SIG-M5 treated with dmso at 0.1 percent for 504 hours (cell line): ENCODE results near the gene TMEM245.
A peak's percentile ranks its signal among the peaks of the same experiment; 100 is the strongest.

Source experiments
- DNase-seq: peaks from one replicate; lab custom pipeline; 2025; ENCODE audit not compliant: unreplicated experiment; lab: John Stamatoyannopoulos, UW

The TMEM245 gene

DNA sequence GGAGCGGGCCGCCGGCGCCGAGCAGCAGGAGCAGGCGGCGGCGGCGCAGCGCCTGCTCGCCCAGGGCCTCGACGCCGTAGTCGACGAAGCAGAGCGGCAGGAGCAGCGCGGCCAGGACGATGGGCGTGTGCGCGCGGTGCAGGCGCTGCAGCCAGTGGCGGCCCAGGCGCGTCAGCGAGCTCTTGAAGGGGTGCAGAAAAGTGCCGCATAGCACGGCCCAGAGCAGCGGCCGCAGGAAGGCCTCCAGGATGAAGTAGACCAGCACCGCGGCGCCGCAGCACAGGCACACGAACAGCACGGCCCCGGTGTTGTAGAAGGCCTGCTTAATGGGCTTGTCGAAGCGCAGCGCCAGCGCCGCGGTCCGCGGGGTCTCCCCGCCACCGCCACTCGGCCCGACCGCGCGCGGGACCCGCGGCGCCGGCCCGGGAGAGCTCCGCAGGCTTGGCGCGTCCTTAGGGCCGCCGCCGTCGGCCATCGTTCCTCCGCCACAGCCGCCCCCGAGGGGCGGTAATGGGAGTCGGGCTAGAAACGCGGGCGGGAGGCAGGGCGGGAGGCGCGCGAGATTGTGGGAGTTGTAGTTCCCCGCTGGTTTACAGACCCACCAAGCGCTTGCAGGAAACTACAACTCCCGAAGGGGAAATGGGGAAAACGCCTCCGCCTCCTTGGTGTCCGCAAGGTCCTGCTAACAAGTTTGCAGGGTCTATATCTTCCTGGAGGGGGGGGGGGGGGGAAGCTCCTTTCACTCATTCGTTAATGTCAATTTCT is at the start of gene TMEM245:
TMEM245 (minus strand) TSS at position 509 of the 765 bp plus-strand sequence; CDS start at position 475, 34 bp downstream.
- DNase-seq = peak; percentile 98

DNA sequence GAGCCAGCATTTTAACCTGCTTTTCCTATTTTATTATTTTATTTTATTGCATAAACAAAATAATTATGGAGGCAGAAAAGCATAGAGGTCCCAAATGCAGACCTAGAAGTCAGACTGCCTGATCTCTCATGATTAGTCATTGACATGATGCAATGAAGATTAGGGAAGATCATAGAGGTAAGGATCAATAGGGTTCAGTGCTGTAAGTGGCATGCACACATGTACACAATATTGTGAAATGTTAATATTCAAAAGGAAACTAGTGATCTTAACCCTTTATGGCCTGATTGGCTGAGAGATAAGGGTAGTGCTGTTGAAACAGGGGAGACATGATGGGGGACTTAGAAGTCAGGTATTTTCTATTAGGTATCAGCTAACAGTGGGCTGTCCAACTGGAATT is 48.4 kb upstream of the TMEM245 start:
- DNase-seq = peak; percentile 18

DNA sequence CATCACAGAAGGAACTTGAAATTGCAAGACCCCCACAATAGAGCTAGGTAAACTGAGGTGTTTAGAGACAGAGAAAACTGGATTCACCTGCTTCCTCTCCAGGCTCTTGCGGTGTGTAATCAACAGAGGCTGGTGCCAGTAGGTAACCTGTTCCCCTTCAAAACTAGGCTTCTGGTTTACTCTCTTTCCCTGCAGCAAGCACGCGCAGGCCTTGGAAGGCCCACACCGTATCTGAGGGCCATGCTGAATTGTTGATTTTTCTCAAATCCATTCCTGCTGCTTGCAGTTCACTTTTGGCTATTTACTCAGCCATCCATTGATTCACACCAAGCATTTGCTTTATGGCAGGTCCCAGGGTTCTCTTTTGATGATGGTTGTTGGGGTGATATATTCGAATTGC is 48.0 kb upstream of the TMEM245 start:
- no peak for DNase-seq

DNA sequence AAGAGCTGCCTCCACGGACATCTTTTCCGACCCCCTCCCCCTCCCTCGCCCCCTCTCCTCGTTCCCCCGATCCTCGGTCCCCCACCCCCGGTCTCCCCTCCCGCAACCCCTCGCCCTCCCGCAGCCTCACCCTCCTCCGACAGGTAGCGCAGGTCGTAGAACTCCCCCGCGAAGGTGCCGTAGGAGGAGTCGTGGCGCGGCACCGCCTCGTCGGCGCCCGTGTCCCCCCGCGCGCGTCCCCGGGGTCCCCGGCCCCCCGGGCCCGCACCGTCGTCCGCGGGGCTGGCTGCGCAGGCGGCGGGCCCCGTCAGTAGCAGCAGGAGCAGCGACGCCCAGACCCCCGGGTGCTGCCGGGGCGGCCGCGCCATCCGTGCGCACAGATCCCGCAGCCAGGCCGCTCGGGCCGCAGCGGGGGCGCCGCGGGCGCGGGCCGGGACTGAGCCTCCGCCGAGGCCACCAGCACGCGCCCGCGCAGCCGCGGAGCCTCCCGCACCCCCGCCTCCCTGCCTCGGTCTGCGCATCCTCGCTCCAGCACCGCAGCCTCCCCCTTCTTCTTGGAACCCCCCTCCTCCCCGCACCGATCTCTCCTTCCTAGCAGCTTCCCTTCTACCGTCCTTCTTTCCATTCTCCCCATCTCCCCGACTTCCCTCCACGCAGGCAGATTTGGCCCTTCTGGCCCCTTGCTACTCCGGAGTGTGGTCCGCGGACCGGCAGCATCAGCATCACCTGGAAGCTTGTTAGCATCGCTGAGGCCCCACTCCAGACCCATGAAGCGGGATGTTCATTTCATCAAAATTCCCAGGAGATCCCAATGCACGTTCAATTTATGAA is 47.2 kb upstream of the TMEM245 start, which contains the start of gene FRRS1L:
FRRS1L (minus strand) TSS at position 479 of the 831 bp plus-strand sequence; CDS start at position 368, 111 bp downstream.
- DNase-seq = no peak

DNA sequence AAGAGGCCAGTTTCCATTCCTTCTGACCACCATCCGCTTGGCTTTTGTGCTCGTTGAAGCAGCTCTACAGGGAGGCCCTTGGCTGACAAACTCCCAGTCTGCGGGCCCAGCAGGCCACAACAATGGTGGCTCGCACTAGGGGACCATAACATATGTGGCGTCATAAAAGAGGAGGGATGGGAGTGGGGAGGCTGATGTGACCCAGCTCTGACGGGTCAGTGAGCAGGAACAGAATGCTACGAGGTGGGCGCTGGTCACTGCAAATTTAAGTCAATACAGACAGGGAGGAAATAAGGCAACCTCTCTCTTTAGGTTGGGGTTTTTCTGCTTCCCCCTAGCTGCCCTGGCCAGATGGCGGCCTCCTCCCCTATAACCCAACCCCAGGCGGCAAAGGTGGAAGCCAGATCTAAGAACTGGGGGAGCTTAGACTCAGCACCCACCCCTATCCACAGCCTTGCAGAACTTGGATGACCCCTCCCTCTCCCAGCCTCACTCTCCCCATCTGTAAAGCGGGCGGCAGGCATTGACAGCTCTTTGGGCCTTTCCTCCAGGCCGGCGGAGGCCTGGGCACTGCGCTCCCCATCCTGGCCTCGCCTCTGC is 46.5 kb upstream of the TMEM245 start:
- DNase-seq = no peak

DNA sequence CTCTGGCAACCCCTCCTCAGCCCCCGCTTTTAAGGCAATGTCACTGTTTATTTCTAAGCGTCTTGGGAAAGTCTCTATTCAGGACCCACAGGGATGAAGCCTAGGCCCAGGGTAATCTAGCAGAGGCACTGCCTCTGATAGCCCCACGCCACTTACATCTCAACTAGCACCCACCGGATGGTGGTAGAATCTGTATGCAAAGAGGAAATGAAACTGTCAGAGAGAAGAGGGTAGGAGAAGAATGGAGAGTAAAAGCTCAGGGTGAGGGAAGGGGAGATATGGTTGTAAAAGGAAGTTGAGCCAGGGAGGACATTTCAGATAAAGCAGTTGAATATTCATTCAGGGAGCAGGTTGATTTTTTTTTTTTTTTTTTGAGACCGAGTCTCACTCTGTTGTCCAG is 44.3 kb upstream of the TMEM245 start:
- DNase-seq = peak; percentile 82

DNA sequence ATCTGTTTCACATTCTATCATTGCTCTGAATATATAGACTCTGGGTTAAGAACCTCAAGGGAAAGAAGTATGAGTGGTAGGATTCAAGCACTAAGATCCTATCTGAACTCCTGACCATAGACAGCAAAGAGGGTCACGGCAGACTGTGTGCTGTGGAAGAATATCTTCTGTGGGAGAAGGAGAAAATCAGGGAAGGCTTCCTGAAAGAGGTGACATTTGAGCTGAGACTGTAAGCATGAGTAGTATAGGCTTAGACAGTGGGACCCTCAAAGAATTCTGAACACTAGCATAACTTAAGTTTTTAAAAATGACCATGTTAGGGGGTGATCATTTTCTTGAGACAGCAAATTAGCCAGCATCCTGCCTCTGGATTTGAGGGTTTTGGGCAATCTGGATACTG is 43.4 kb upstream of the TMEM245 start:
- DNase-seq = no peak

DNA sequence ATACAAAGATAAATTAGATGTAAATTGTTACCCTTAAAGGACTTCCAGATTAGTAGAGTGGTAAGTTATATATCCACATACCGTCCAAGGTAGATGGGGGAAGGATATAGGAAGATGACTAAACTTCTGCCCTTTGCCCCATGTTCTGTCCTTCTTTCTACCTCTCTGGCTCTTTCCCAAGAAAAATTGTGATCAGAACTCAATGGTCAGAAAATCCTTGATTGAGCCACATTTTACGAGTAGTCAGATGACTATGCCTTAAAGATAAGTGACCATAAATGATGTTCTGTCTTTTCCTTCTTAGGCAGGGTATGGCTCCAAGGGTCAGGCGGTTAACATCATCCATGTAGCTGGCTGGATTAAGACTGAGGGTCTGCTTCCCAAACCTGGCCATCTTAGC is 42.9 kb upstream of the TMEM245 start:
- no peak for DNase-seq

DNA sequence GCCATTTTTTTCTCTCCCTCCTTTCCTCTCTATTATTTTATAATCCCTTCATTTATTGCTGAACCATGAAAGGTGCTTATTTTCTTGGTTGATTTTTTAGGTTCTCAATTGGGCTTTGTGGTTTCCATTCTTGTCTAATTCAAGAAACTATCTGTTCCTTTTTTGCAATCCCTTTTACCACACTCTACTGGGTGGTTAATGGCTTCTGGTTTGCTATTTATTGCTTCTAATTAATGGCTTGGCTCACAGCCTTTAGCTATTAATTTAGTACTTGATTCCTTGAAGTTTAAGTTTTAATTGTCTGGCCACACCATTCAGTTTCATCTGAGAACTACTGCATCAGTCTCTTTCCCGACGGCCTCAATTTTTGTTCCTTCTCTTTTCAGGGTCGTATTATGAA is 41.7 kb upstream of the TMEM245 start:
- DNase-seq = no peak

DNA sequence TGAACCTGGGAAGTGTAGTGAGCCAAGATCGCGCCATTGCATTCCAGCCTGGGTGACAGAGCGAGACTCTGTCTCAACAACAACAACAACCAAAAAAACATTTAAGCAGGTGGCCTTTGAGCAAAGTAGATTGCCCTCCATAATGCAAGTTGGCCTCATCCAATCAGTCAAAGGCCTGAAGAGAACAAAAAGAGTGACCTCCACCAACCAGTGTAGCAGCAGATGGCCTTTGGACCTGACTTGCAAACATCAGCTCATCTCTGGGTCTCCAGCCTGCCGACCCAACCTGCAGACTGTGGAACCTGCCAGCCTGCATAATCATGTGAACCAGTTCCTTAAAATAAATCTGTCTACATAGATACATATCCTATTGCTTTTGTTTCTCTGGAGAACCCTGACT is 39.8 kb upstream of the TMEM245 start:
- DNase-seq = no peak

DNA sequence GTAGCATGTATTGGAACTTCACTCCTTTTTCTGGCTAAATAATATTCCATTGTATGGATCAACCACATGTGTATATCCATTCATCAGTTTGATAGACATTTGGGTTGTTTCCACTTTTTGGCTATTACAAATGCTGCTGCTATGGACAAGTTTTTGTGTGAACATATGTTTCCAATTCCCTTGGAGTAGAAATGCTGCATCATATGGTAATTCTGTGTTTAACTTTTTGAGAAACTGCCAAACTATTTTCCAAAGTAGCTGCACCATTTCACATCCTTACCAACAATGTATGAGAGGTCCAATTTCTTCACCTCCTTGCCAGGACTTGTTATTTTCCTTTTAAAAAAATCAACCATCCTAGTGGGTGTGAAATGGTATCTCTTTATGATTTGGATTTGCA is 38.9 kb upstream of the TMEM245 start:
- no peak for DNase-seq

DNA sequence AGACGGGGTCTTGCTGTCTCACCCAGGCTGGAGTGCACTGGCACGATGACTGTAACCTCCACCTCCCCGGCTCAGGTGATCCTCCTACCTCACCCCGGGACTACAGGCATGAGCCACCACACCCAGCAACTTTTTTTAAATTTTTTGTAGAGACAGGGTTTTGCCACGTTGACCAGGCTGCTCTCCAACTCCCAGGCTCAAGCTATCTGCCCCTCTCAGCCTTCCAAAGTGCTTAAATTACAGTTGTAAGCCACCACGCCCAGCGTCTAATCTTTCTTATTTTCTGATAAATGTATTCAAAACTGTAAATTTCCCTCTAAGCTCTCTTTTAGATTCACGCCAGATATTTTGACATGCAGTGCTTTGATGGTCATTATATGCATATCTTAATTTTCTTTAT is 37.0 kb upstream of the TMEM245 start:
- no peak for DNase-seq

DNA sequence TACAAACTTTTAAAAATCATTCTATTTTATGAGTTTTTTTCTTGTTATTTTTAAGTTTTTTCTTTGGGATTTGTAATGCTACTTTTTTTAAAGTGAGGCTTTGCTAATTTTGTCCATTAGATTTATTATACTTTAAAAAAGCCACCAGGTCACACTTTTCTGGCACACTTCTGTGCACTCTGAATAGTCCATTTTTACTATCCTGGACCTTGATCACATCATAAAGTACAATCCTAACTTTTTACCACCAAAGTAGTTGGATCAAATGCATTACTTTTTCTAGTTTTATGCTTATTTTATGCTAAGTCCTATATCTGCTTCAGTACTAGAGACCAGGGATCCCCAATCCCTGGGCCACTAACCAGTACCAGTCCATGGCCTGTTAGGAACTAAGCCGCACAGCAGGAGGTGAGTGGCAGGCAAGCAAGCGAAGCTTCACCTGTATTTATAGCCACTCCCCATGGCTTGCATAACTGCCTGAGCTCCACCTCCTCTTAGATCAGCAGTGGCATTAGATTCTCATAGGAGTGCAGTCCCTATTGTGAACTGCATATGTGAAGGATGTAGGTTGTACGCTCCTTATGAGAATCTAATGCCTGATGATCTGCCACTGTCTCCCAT is 31.3 kb upstream of the TMEM245 start:
- DNase-seq = no peak

DNA sequence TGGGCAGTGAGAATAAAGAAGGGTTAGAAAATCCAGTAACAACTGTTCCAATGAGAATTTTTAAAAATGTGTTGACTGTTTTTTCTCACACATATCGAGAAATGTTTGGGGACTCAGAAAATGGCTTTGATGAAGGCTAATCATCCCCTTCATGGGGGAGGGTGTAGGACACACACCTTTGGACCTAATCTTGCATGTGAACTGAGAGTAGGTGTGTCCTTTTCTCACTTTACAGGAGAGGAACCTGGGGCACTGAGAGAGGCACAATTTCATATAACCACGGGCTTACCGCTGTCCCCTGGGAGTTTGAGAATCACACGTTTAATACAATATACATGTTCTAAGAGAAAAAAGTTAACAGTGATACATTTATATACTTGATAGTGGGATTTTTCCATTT is 30.0 kb upstream of the TMEM245 start:
- no peak for DNase-seq

DNA sequence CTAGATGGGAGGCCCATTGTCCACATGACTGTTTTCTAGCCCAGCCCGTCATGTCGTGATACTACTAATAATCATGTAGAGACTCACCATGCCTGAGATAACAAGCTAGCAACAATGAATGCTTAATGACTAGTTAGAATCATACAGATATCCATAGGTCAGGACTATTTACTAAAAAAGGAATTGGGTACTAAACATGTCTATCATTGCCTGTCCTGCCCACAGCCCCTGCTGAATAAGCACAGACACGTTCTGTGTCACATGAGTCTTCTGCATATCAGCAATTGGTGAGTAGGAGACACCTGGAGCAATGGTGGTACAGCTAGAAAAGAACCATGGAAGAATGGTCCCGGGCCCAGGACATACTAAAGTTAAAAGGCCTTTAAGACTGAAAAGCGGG is 29.3 kb upstream of the TMEM245 start:
- no peak for DNase-seq

DNA sequence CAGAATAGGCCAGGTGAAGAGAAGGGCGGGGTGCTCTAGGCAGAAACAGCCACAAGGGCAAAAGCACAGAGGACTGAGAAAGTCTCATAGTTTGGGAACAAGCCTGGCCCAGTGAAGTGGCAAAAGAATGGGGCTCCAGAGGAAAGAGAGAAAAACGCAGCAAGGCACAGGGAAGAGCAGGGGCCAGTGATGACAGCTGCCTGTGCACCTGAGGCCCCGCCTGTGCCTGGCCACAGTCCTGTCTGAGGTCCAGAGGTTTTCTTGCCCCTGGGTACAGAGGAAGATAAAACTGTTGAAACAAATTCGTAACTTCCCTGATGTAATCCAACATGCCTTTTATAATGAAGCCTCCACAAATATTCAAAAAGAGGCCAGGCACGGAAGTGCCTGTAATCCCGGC is 25.3 kb upstream of the TMEM245 start:
- DNase-seq = no peak

DNA sequence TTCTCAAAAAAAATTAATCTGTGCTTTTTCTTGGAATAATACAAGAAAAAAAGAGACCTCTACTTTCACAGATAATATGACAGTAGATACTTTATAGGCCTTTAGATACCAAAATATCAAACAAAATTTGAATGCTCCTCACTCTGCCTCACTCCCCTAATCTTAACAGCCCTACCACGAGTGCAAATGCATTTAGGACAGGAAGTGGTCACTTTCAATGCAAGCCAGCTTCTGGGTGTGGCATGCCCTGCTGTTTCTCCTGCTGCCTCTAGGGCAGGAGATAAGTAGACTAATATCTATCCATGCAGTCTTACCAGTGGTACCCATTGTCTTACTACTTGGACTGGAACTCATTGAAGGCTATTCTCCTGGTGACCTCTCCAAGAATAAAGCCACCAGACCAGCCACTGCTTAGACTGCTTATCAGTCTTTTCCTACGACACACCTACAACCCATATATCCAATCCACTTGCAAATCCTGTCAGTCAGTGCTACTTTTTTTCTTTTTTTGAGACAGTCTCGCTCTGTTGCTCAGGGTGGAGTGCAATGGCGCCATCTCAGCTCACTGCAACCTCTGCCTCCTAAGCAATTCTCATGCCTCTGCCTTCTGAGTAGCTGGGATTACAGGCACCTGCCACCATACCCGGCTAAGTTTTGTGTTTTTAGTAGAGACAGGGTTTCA is 24.3 kb upstream of the TMEM245 start:
- DNase-seq = peak; percentile 49

DNA sequence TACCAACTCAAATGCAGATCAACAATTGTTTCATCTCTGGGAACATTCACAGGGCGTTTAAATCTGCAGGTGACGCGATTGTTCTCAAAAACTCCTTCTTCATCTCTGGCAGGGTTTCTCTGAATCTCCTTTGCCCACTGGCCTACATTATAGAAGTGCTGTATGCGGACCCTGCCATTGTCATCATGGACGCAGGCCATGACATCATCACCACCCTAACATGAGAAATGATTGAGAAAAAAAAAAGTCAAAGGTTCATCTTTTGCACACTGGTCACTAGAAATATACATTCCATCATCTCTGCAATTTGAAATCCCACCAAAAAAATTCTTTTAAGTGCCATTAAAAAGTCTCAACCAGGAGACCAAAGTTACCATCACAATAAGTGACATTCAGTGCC is 21.6 kb upstream of the TMEM245 start:
- DNase-seq = no peak

DNA sequence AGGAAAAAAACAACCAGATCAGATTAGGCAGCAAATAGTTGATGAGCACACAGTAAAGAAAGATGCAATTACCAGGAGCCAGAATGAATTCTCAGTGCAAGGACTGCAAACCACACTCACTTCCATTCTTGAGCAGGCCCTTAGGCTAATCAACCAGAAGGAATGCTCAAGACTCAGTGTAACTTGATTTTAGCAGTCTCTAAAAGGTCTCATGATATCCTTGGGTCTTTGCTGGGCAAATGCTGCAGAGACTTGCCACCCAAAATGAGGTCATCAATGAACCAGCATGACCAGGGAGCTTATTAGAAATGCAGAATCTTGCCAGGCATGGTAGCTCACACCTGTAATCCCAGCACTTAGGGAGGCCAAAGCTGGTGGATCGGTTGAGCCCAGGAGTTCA is 20.1 kb upstream of the TMEM245 start:
- DNase-seq = no peak

DNA sequence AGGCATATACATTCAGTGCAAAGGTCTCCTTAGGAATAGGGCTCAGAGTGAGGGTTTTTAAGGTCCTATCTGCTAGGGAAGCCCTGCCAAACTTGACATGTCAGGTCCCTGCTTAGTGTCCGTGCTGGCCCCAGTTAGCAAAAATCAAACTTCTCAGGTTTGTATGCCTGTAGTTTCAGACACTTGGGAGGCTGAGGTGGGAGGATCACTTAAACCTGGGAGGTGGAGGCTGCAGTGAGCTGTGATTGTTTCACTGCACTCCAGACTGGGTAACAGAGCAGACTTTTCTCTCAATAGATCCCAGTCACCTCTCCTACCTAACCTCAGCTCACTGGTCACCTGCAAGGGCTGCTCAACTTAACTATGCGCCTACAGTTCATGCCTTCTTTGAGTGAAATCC is 18.7 kb upstream of the TMEM245 start:
- DNase-seq = no peak

DNA sequence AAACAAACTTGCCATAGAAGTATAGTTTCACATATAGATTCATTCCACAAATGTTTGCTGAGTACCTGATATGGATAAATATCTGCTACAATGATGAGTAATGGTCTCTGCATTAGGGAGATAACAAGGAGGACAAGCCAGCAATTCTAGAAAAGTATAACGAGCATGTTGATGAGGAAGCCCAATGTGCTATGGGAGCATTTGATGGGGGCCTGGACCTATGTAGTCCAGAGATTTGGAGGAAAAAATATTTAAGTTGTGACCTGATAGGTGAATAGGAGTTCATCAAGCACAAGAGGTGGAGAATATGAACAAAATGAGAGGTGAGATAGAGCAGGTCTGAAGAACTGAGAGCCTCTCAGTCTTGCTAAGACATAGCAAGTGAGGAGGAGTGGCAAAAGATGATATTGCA is 14.4 kb upstream of the TMEM245 start:
- DNase-seq = no peak
